NCI-H82 treated with DMSO at 0.1 percent for 48 hours (cell line): ENCODE data around the gene FLNC.

Experiments used
- DNase-seq: peaks from one replicate; lab custom pipeline; 2025; ENCODE audit not compliant: unreplicated experiment; lab: John Stamatoyannopoulos, UW

FLNC gene

GRCh38 chr7:128877756-128878120 lies 47.5 kb downstream of the FLNC start:
- no peak for DNase-seq

DNA sequence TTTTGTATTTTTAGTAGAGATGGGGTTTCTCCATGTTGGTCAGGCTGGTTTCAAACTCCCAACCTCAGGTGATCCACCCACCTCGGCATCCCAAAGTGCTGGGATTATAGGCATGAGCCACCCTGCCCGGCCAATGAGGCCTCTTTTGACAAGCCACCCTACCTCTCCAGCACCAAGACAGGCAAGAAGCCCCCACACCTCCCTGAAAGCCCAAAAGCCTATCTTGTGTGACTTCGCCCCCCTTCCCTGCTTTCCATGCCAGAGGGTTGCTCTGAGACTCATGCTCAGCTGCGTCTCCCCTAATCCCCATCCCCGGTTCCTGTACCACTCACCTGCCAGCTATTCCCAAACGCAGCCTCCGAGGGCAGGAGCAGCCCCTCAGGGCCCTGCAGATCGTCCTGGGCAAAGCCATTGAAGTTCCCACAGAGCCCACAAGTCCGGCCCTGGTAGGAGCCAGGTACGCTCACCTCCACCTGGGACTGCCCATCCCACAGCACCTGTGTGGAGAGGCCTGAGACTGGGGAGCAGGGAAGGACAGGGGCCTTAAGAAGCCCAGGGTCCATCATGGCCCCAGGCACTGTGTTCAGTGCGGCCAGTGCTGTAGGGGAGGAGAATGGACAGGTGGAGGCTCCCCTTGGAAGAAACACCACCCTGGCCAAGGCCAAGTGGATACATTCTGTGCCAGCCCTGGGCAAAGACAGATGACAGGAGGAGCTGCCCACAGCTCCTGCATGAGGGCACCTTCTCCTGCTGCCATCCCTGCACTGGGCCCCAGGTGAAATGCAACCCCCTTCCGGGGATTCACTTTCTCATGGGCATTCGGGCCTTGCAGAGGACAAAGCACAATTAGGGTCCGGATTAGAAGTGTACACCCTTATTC lies 48.3 kb downstream of the FLNC start:
- no peak for DNase-seq

DNA sequence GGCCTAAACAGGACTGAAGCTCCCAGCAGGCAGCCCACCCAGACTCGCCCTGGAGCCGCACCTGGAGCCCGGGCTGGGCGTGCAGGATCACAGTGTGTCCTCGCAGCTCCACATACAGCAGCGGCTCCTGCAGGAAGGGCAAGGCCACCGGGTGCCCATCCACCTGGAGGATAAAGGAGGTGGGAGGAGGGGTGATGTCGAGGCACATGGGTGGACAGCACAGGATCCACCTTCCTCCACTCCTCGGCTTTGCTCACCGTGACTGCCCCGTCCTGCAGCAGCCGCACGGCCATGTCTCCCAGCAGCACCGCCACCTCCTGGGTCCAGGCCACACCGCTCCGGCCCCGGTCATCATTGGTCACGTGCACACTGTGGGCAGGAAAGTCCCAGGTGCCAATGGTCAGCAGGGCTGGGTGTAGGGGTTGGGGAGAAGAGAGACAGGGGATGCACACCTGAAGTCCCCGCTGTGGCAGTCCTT lies 49.3 kb downstream of the FLNC start:
- DNase-seq, result no peak

DNA sequence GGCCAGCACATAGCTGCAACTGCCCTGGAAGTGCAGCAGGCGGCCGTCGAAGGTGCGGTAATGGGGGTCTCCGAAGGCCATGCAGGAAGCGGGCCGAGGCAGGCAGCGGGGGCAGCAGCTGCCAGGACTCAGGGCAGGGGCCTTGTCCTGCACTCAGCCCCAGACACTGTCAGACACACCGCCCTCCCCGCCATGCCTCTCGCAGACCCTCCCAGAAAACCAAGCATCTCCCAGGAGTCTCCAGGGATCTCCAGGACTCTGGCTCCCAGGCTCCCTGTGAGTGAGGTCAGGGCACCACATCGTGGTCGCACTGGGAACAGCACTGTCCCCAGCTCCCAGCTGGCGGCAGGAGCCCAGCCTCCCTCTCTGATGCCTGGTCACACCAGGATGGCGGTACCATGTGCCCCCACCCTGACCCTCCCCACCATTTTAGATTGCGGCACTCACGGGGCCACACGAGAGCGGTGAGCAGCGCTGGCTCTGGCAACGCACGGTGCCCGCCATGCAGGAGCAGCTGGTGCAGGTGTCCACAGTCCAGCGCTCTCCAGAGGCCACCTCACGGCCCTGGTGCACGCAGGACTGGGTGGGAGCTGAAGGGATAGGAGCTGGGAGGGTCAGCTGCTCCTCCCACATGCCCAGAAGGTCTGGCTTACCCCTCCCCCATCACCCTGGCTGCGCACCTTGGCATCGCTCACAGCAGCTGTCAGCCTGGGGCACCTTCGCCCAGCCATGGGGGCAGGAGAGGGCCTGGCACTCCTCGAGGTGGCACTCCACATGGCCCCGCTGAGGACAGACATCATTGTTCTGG lies 49.9 kb downstream of the FLNC start:
- DNase-seq, result peak; percentile 10

- DNase-seq, result no peak
Measured at GRCh38 chr7:128880791-128881457, 50.7 kb downstream of the FLNC start.

DNA sequence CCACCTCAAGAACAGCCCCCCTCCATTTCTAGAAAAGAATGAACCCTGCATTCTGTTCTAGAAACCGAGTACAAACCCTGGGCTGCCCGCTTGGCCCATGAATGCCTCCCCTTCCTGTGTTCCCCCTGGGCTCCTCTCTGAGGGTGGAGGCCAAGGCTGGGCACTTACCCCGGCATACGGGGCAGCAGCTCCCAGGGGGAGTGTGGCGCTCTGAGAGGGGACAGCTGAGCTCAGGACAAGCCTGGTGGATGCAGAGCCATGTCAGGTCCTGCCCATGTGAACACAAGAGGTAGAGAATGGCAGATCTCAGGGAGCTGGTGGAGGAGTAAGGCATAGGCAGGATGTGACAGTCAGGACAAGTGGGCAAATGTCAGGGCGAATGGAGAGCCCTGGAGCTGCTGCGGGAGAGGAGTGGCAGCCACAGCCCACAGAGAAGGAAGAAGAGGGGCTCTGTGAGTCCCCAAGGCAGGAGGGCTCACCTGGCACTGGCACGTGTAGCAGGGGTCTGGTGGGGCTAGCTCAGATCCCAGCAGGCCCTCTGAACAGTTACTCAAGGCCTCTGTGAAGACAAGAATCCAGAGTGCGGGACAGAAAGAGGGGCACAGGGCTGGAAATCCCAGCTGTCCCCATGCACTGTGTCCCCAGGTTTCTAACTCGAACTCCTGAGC lies 51.4 kb downstream of the FLNC start:
- DNase-seq, result no peak

DNA sequence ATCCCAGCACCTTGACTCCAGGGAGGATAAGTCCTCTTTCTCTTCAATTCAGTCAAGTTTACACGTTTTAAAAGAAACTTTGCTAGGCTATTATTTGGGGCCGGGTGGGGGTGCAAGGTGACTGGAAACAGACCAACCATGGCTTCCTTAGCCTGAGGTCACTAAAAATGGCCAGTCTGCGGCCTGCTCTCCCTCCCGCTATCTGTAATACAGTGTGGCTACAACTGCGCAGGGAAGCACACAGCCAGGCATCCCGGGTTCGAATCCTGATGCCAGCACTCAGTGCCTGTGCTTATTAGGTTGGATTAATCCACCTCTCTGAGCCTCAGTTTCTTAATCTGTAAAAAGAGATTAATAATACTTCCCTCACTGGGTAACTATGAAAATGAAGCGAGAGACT lies 51.9 kb downstream of the FLNC start:
- no peak for DNase-seq

GRCh38 chr7:128883622-128884448 lies 53.6 kb downstream of the FLNC start:
- peak; percentile 25 for DNase-seq

DNA sequence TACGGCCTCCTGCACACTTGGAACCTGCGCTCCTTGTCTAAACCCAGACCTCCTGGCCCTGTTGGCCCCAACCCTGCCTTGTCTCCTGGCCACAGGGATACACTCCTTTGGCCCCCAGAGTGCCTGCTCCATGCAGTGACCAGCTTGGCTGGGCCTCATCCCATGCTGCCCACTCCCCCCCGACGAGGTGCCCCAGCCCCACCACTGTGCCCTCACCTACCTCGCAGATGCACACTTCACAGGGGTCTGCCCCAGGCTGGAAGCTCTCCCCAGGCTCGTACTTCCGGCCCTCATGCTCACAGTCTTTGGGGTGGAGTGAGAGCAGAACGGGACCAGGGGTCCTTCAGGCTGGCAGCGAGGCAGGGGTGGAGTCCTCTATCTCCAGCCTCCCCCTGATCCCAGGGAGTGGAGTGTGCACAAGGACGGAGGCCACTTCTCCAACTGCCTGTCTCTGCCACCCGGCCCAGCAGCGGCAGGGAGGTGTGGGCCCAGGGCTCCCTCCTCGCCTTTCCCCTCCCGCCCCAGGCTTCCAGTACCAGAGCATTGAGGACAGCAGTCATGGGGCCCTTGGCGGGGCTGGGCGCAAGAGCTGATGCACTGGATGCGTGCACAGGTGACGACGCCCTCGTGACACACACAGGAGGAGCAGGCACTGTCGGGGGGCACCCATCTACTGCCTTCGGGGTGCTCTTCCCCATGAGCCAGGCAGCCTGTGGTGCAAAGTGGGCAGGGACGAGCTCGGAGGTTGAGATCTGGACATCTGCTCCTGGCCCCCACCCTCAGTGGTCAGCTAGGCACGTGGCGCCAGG lies 54.6 kb downstream of the FLNC start:
- DNase-seq, result no peak

DNA sequence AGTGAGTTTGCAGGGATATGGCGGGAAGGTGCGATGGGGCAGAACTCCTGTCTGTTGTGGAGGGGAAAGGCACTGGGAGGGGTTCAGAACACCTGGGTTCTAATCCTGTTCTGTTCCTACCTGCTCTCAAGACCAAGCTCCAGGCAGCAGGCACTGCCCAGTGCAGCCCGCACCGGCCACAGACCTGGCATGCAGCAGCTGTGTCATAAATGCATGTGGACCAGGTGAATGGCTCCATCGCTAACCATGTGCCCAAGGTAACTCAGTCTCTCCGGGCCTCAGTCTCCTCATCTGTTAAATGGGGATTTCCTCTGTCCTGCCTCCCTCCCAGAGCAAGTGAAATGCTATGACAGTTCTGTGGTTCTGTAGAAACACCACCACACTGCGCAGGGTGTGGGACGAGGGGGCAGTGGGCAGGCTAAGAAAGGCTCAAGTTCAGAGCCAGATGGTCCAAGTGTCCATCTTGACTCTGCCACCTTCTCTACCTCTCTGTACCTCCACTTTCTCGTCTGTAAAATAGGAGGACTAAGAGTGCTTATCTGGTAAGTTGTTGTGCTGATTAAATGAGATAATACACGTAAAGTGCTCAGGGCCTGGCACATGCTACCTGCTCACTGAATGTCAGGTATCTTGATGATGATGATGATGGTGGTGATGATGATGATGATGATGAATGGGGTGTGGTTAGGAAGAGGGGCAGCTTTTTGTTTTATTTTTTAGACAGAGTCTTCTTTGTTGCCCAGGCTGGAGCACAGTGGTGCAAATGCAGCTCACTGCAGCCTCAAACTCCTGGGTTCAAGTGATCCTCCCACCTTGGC lies 55.4 kb downstream of the FLNC start:
- DNase-seq, result no peak

DNA sequence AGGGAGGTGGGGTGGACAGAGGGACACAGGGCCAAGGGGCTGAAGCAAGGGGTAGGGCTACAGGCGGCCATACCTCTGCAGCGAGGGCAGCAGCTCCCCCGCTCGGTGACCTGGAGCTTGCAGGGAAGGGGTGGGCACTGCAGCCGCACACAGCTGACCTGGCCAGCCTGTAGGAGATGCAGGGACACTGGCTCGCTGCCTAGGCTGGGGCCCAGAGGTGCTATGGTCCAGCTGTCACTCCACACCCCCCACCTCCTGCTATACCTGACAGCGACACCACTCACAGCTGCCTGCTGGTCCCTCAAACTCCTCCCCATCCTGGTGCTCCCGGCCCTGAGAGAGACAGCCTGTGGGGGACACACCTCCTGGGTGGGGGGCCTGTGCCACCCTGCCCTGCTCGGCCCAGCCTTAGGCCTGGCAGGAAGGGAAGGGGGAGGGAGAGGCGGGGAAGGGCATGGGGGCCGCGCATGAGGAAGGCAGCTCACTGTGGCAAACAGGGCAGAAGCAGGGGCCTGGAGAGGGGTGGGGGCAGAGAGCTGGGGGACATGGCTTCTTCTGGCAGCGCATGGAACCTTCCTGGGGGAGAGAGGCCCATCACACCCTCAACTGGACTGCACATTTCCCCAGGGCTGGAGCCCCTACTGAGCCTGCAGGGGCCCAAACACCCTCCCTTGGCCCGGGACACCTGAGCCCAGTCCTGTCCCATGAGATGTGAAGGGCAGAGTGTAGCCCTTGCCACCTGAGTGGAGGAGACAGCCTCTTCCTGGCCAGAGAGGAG lies 56.4 kb downstream of the FLNC start:
- no peak for DNase-seq

DNA sequence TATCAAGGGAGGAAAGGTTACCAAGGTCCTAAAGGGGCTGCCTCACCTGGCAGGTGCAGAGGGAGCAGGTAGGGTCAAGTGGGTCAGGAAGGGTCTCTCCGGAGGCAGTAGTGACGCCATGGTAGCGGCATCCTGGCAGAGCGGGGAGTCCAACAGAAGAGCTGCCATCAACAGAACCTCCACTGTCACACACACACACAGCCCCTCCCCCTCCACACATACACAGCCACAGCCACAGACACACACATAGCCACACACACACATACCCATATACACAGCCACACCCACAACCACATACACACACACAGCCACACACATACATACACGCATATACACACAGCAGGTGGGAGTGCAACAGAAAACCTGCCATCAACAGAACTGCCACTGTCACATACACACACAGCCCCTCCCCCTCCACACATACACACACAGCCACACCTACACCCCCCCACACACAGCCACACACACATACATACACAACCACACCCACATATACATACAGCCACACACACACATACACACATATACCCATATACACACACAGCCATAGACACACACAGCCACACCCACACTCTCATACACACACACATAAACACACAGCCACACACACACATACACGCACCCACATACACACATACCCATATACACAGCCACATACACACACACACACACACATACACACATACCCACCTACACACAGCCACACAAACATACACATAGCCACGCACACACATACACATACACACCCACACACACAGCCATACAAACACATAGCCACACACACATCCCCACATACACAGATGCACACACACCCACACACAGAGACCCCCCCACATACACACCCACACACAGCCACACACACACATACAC lies 57.2 kb downstream of the FLNC start:
- DNase-seq, result no peak

DNA sequence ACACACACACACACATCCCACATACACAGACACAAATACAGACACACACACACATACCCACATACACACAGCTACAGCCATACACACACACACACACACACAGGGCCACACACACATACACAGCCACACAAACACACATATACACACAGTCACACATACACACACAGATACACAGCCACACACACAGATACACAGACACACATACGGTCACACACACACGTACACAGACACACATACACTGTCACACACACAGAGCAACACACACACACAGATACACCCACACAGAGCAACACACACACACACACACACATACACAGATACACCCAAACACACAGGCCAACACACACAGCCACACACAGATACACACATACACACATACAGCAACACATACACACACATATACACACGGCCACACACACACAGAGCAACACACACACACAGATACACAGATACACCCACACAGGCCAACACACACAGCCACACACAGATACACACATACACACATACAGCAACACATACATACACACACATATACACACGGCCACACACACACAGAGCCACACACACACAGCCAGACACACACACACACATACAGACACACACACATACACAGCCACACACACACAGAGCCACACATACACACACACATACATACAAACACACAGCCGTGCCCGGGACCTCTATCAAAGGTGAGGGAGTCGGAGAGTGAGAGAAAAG lies 58.0 kb downstream of the FLNC start:
- DNase-seq, result no peak

- DNase-seq, result no peak
Measured at GRCh38 chr7:128888756-128889095, 58.5 kb downstream of the FLNC start.

DNA sequence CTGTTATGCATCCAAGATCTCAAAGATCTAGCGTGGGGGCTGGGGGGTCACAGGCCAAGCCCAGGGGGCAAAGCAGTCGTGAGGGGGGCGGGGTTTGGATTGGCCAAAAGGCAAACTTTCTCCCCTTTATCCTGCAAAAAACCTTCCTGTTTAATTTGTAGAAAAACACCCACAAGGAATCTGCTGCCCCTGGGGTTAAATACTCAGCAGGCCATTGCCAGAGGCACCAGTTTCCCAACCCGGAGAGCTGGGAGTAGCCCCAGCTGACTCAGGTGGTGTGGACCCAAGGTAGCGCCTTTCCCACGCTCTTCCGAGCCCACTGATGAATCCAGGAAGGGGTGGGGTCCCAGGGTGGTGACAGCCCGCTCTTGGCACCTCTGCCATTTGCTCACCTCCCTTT lies 58.9 kb downstream of the FLNC start:
- no peak for DNase-seq
